Sigmoid colon (tissue), 3 donors: ENCODE measurements around the gene FAM151B.
"Not testable (repeated sequence)": the region's sequence is repeated elsewhere in the genome, so short reads cannot be mapped to it uniquely, and the experiment has no call there.

Experiments used
- CTCF ChIP-seq, 4 experiments: fragments of 450-650 bp in 3 of 4; fragments of 200-600 bp in 1 of 4; IDR thresholded peaks; one replicate each; pipeline ENCODE4 v1.5.1; 2016 to 2019; ENCODE audit warnings: antibody characterized with exemption in 4 of 4, mild to moderate bottlenecking in 3 of 4, moderate library complexity in 2 of 4
- POLR2A ChIP-seq, 2 donors: fragments of 450-650 bp; IDR thresholded peaks; one replicate each; pipeline ENCODE4 v1.6.1; 2016; ENCODE audit warnings: antibody characterized with exemption in 2 of 2, mild to moderate bottlenecking in 2 of 2, moderate library complexity in 2 of 2

- TF ChIP-seq CTCF, POLR2A (IDR thresholded peaks at IDR 0.05): not testable (repeated sequence)
Measured at GRCh38 chr5:80493443-80493842, 5.5 kb downstream of the FAM151B start.
